ENCODE results near the gene RALGDS.

RALGDS gene

GRCh38 chr9:133102190-133103021 lies 18.6 kb downstream of the RALGDS start:
- Histone ChIP-seq H3K9me3 (ENCODE audit: insufficient read depth, low read length) (no peaks in the 10 kb centered on the region), H4K20me1 (ENCODE audit: insufficient read depth, low read length) (no peaks in the 10 kb centered on the region; the same call in 1 of the 2 replicates), H3K9ac (ENCODE audit: low read length) (no peak overlapping the region), H2AFZ (ENCODE audit: low read depth, low read length) (no peak overlapping the region), H3K36me3 (replicated peaks; ENCODE audit: low read depth, low read length) (peaks cover 35% of the 10 kb centered on the region), H3K4me3 (ENCODE audit: low read length) (no peak overlapping the region), H3K27ac (ENCODE audit: low read length) (no peak overlapping the region), H3K4me1 (ENCODE audit: low read length) (no peaks in the 10 kb centered on the region), H3K4me2 (ENCODE audit: low read length) (no peak overlapping the region), H3K27me3 (ENCODE audit: low read depth, low read length) (no peaks in the 10 kb centered on the region), H3K79me2 (ENCODE audit: low read length) (no peaks in the 10 kb centered on the region)
- TF ChIP-seq CTCF (IDR thresholded peaks at IDR 0.05; ENCODE audit: low read depth, low read length) (no peak), EZH2phosphoT487 (IDR thresholded peaks at IDR 0.05; ENCODE audit: low read depth) (no peak)

GRCh38 chr9:133101356-133102189 lies 19.5 kb downstream of the RALGDS start:
- Histone ChIP-seq H3K9me3 (ENCODE audit: insufficient read depth, low read length) (peaks cover 3% of the 10 kb centered on the region; the same call in 1 of the 2 replicates), H3K4me3 (ENCODE audit: low read length) (no peak overlapping the region), H3K4me2 (ENCODE audit: low read length) (no peak overlapping the region), H3K36me3 (replicated peaks; ENCODE audit: low read depth, low read length) (peaks cover 41% of the 10 kb centered on the region), H3K27ac (ENCODE audit: low read length) (no peak overlapping the region), H3K9ac (ENCODE audit: low read length) (no peak overlapping the region), H3K79me2 (ENCODE audit: low read length) (no peaks in the 10 kb centered on the region), H3K4me1 (ENCODE audit: low read length) (no peaks in the 10 kb centered on the region), H4K20me1 (ENCODE audit: insufficient read depth, low read length) (no peaks in the 10 kb centered on the region), H2AFZ (ENCODE audit: low read depth, low read length) (no peak overlapping the region), H3K27me3 (ENCODE audit: low read depth, low read length) (no peaks in the 10 kb centered on the region)
- TF ChIP-seq CTCF (IDR thresholded peaks at IDR 0.05; ENCODE audit: low read depth, low read length) (no peak), EZH2phosphoT487 (IDR thresholded peaks at IDR 0.05; ENCODE audit: low read depth) (no peak)

- Histone ChIP-seq H3K9ac (ENCODE audit: low read length) (no peak overlapping the region), H3K4me2 (ENCODE audit: low read length) (no peak overlapping the region), H3K79me2 (ENCODE audit: low read length) (no peaks in the 10 kb centered on the region), H3K27me3 (ENCODE audit: low read depth, low read length) (no peaks in the 10 kb centered on the region), H3K4me1 (ENCODE audit: low read length) (no peaks in the 10 kb centered on the region), H2AFZ (ENCODE audit: low read depth, low read length) (no peak overlapping the region), H3K36me3 (replicated peaks; ENCODE audit: low read depth, low read length) (peaks cover 50% of the 10 kb centered on the region), H3K9me3 (ENCODE audit: insufficient read depth, low read length) (peaks cover 11% of the 10 kb centered on the region; the same call in 1 of the 2 replicates), H3K27ac (ENCODE audit: low read length) (no peak overlapping the region), H3K4me3 (ENCODE audit: low read length) (no peak overlapping the region), H4K20me1 (ENCODE audit: insufficient read depth, low read length) (no peaks in the 10 kb centered on the region)
- no peak for TF ChIP-seq CTCF (IDR thresholded peaks at IDR 0.05; ENCODE audit: low read depth, low read length)
- TF ChIP-seq EZH2phosphoT487 (IDR thresholded peaks at IDR 0.05; ENCODE audit: low read depth), result no peak
Measured at GRCh38 chr9:133100506-133101355, 20.3 kb downstream of the RALGDS start.
